GM12878 (cell line): Measurements from ENCODE around the gene CMTR2. TPM values are rescaled to one million over a fixed set of nuclear protein-coding genes. Genes with fewer than 3 reads are reported as not detected.

Source experiments
- ATAC-seq: fragments of 200-7000 bp; cut with Tn5 transposase; 3 replicates; pipeline ENCODE4 v1.9.1; 2020; ENCODE audit warnings: mild to moderate bottlenecking, moderate library complexity
- BruUV-seq: library from RNA; stranded (reverse); fragments of 400-500 nt; replicated peaks from 2 replicates; lab custom pipeline; 2021; lab: Mats Ljungman, UMichigan
- CTCF ChIA-PET: fragments of 300-600 bp; sonication (Branson Sonifier 250); formaldehyde crosslinking; extraction: SDS; loops from one replicate; lab custom pipeline; 2021; ENCODE audit warnings: inconsistent platforms; lab: Yijun Ruan, JAX
- POLR2A ChIA-PET: fragments of 350-600 bp; formaldehyde crosslinking; extraction: SDS; loops from one replicate; lab custom pipeline; 2021; ENCODE audit warnings: inconsistent platforms; lab: Charles Lee
- RAD21 ChIA-PET: fragments of 300-600 bp; sonication (Branson Sonifier 250); formaldehyde crosslinking; loops from one replicate; lab custom pipeline; 2023; ENCODE audit warnings: antibody characterized with exemption; ENCODE audit not compliant: unreplicated experiment; lab: Charles Lee
- SMC1A ChIA-PET: fragments of 300-600 bp; sonication (Branson Sonifier 250); formaldehyde crosslinking; loops from one replicate; lab custom pipeline; 2023; ENCODE audit not compliant: unreplicated experiment, uncharacterized antibody; lab: Charles Lee
- DNase-seq: peaks from one replicate; pipeline ENCODE4 v3.0.0-alpha.2; 2011; ENCODE audit warnings: low read depth, low spot score
- FAIRE-seq: peaks from 3 replicates; lab custom pipeline; 2011; peaks lifted over from hg19 to GRCh38; lab: Jason Lieb, UNC
- H2AFZ ChIP-seq: 2 replicates; pipeline ENCODE4 v1.6.0; 2011; ENCODE audit warnings: low read depth, low read length, control low read depth; ENCODE audit not compliant: control insufficient read depth
- H3K27ac ChIP-seq: 2 replicates; pipeline ENCODE4 v1.5.1; 2011; ENCODE audit warnings: control low read depth; ENCODE audit not compliant: control insufficient read depth, insufficient read depth
- H3K27me3 ChIP-seq, 2 experiments: replicated peaks in 1 of 2; 2 replicates each; pipeline versions ENCODE4 v1.6.0 to v1.6.1; 2011; ENCODE audit warnings: low read length in 1 of 2; ENCODE audit not compliant: control insufficient read depth in 2 of 2, insufficient read depth in 2 of 2
- H3K36me3 ChIP-seq, 2 experiments: 2 replicates each; pipeline ENCODE4 v1.5.1; 2011; ENCODE audit warnings: low read length in 1 of 2; ENCODE audit not compliant: control insufficient read depth in 2 of 2, insufficient read depth in 2 of 2
- H3K4me1 ChIP-seq: 2 replicates; pipeline ENCODE4 v1.6.1; 2011; ENCODE audit warnings: mild to moderate bottlenecking, low read length, moderate library complexity, mixed read lengths; ENCODE audit not compliant: control insufficient read depth, insufficient read depth
- H3K4me2 ChIP-seq: 2 replicates; pipeline ENCODE4 v1.6.0; 2011; ENCODE audit warnings: control low read depth; ENCODE audit not compliant: control insufficient read depth, insufficient read depth
- H3K4me3 ChIP-seq: fragments of 200-600 bp; sonication (generic); 2 replicates; pipeline ENCODE4 v1.5.1; 2016
- H3K79me2 ChIP-seq: 2 replicates; pipeline ENCODE4 v1.6.0; 2011; ENCODE audit warnings: low read length; ENCODE audit not compliant: control insufficient read depth, insufficient read depth
- H3K9ac ChIP-seq: 2 replicates; pipeline ENCODE4 v1.8.0; 2011; ENCODE audit warnings: low read length, control low read depth, mixed read lengths; ENCODE audit not compliant: control insufficient read depth, insufficient read depth
- H3K9me3 ChIP-seq: replicated peaks from 3 replicates; pipeline ENCODE4 v1.5.1; 2011; ENCODE audit warnings: mild to moderate bottlenecking, low read length; ENCODE audit not compliant: control insufficient read depth, insufficient read depth
- H4K20me1 ChIP-seq: 2 replicates; pipeline ENCODE4 v1.6.0; 2011; ENCODE audit not compliant: control insufficient read depth, insufficient read depth
- ATF7 ChIP-seq: fragments of 450-650 bp; IDR thresholded peaks from 2 replicates; pipeline ENCODE4 v1.6.1; 2016; ENCODE audit warnings: low read depth, mild to moderate bottlenecking
- BMI1 ChIP-seq: fragments of 450-650 bp; IDR thresholded peaks from 2 replicates; pipeline ENCODE4 v1.6.1; 2016; ENCODE audit warnings: mild to moderate bottlenecking, moderate library complexity, borderline replicate concordance
- CBX5 ChIP-seq: sonication (generic); IDR thresholded peaks from 2 replicates; pipeline ENCODE4 v1.6.1; 2016; ENCODE audit warnings: low read depth, moderate library complexity, mild to moderate bottlenecking, inconsistent platforms
- ELK1 ChIP-seq: IDR thresholded peaks from 2 replicates; pipeline ENCODE4 v1.6.1; 2012; ENCODE audit warnings: low read depth, low read length, improper control_type of control experiment
- FOXM1 ChIP-seq: IDR thresholded peaks from 2 replicates; pipeline ENCODE4 v1.6.1; 2012; ENCODE audit warnings: low read depth, mild to moderate bottlenecking, inconsistent platforms, low read length, moderate library complexity
- GATAD2B ChIP-seq: fragments of 450-650 bp; conservative IDR thresholded peaks from 2 replicates; pipeline ENCODE4 v1.6.1; 2017; ENCODE audit warnings: low read depth, mild to moderate bottlenecking, moderate library complexity
- IRF3 ChIP-seq: fragments of 450-650 bp; IDR thresholded peaks from 2 replicates; pipeline ENCODE4 v1.6.1; 2014; ENCODE audit warnings: mild to moderate bottlenecking
- KDM1A ChIP-seq: fragments of 200-600 bp; sonication (generic); IDR thresholded peaks from 2 replicates; pipeline ENCODE4 v1.6.1; 2016; ENCODE audit warnings: borderline replicate concordance
- MXI1 ChIP-seq: fragments of 150-350 bp; IDR thresholded peaks from 2 replicates; pipeline ENCODE4 v1.6.1; 2011; ENCODE audit warnings: low read depth, mild to moderate bottlenecking, inconsistent platforms, low read length, improper control_type of control experiment
- NR2C1 ChIP-seq: fragments of 450-650 bp; IDR thresholded peaks from 2 replicates; pipeline ENCODE4 v1.6.1; 2017; ENCODE audit warnings: antibody characterized with exemption, mild to moderate bottlenecking, moderate library complexity
- NR2C2 ChIP-seq: IDR thresholded peaks from 2 replicates; pipeline ENCODE4 v1.6.1; 2011; ENCODE audit warnings: borderline replicate concordance, low read depth; ENCODE audit not compliant: control insufficient read depth, insufficient read length
- NRF1 ChIP-seq: conservative IDR thresholded peaks from 2 replicates; pipeline ENCODE4 v1.6.1; 2011; ENCODE audit warnings: mild to moderate bottlenecking, low read depth, low read length, improper control_type of control experiment
- PKNOX1 ChIP-seq: fragments of 450-650 bp; IDR thresholded peaks from 2 replicates; pipeline ENCODE4 v1.6.1; 2016; ENCODE audit warnings: mild to moderate bottlenecking
- SIX5 ChIP-seq: IDR thresholded peaks from 2 replicates; pipeline ENCODE4 v1.6.1; 2011; ENCODE audit warnings: mild to moderate bottlenecking, low read depth, low read length, moderate library complexity; ENCODE audit not compliant: severe bottlenecking
- SUPT20H ChIP-seq: IDR thresholded peaks from 2 replicates; pipeline ENCODE4 v1.6.1; 2011; ENCODE audit warnings: low read depth, mild to moderate bottlenecking, low read length, moderate library complexity, borderline replicate concordance; ENCODE audit not compliant: control insufficient read depth
- TCF12 ChIP-seq: IDR thresholded peaks from 2 replicates; pipeline ENCODE4 v1.6.1; 2011; ENCODE audit warnings: low read depth, mild to moderate bottlenecking, low read length
- in situ Hi-C: fragments of 300-500 bp; cut with MboI; formaldehyde crosslinking; loops from 9 replicates; pipeline ENCODE4 v1.14.3; 2018; ENCODE audit warnings: mixed read lengths
- intact Hi-C: fragments of 100-400 bp; cut with micrococcal nuclease; formaldehyde crosslinking; loops from one replicate; pipeline ENCODE4 v1.14.2; 2022; ENCODE audit not compliant: unreplicated experiment
- polyA plus RNA-seq, 11 experiments: library from polyadenylated mRNA; depleted of rRNA in 4 of 11; unstranded in 6 of 11; stranded (reverse) in 5 of 11; fragments of >200 nt; fragmentation: Nextera tagmentation in 4 of 11; fragmentation: Illumina TruSeq in 1 of 11; extraction: Ambion mirVana in 4 of 11; extraction: Trizol in 1 of 11; gene quantifications; 1 replicate in 1 of 11; 2 replicates in 10 of 11; pipeline versions ENCODE4 v1.2.1 to v1.2.3, GENCODE V29; 2011 to 2016; ENCODE audit warnings: inconsistent platforms in 2 of 11, missing spikeins in 2 of 11, low read depth in 1 of 11
- total RNA-seq, 4 experiments: library from RNA; depleted of rRNA in 3 of 4; stranded (reverse); fragments of >200 nt in 3 of 4; fragmentation: Illumina TruSeq in 1 of 4; extraction: Trizol in 1 of 4; gene quantifications; 2 replicates each; pipeline versions ENCODE4 v1.2.1 to v1.2.3, GENCODE V29; 2013 to 2021

Gene CMTR2
- total and polyA plus RNA-seq, 10 of the 15 experiments (the other 5 are each of a cell fraction or from before 2014, with no cell fraction given), result 6.5 to 37.0 (median 20.9) TPM

GRCh38 chr16:71327720-71328119 lies 38.5 kb upstream of the CMTR2 start:
- Histone ChIP-seq H3K36me3 (no peaks in the 10 kb centered on the region), H3K4me1 (no peaks in the 10 kb centered on the region)
- FAIRE-seq, result no peak
- no TSS peak for BruUV-seq
- RAD21 ChIA-PET, result no interaction called here
- TF ChIP-seq GATAD2B (no peak), KDM1A (no peak), CBX5 (no peak), SUPT20H (no peak), TCF12 (no peak), NR2C1 (no peak), ATF7 (no peak), NR2C2 (no peak), NRF1 (no peak), SIX5 (no peak), FOXM1 (no peak), MXI1 (no peak), PKNOX1 (no peak), ELK1 (no peak), IRF3 (no peak), BMI1 (no peak)
- TF ChIP-seq, all 136 proteins: peak for 0
- no peaks in the 10 kb centered on the region for H3K9me3 ChIP-seq
- DNase-seq (no peak), ATAC-seq (no peak)
- SMC1A ChIA-PET, result no interaction called here
- H3K27ac ChIP-seq, result no peak overlapping the region
- no peak overlapping the region for H3K4me3 ChIP-seq
- intact Hi-C loops, result no loop called here
- CTCF ChIA-PET, result interaction anchor here (1.2 to 2.9 kb wide), 2 partner anchors 16 to 30 kb away, joined by 3 to 13 read pairs; no protein-coding TSS in a partner anchor
- H4K20me1 ChIP-seq, result no peaks in the 10 kb centered on the region
- H2AFZ ChIP-seq, result no peak overlapping the region
- H3K4me2 ChIP-seq, result no peak overlapping the region
- in situ Hi-C loops, result no loop called here
- H3K9ac ChIP-seq, result no peak overlapping the region
- POLR2A ChIA-PET, result no interaction called here
- H3K79me2 ChIP-seq, result no peaks in the 10 kb centered on the region
- H3K27me3 ChIP-seq, result no peaks in the 10 kb centered on the region
